ENCODE results near the gene MED1. TPM values are rescaled to one million over a fixed set of nuclear protein-coding genes. Genes with fewer than 3 reads are reported as not detected.

Gene MED1
- total and polyA plus RNA-seq, 7 donors = 4.2 to 22.5 (median 18.3) TPM

DNA sequence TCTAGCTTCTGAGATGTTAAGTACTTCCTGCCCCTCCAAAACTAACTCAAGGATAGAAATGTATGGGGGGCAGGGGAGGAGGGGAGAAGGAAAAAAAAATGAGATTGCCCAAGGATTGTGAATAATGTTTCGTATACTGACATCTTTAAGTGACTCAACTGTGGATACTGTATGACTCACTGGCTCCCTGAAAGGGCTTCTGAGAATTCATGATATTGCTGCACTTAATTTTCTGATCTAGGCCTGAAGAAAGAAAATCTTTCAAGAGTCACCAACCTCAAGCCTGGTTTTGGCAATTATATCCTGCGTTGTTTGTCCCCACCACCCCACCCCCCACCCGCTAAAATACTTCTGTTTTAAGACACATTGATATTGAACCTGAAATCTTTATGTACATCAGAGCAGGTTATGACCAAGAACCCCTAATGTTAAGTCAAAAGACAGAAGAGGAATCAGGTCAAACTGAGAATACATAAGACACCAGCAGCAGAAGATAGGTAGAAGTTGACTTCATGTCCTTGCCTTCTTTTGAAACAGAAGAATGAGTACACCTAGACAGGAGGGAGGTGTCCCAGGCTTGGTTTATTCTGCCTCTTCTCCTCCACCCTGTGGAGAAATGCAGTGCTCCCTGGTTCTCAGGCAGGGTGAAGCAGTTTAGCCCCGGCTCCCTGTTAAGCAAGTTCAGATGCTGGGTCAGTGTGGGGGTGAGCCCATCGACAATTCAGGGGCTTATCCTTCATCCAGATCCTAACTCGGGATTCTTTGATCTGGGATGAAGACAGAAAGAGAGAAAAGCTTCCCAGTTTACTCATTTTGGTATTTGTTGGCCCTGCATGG is 46.3 kb downstream of the MED1 start:
- Histone ChIP-seq H3K4me3 (no peak overlapping the region), H3K36me3 (peaks cover 1 to 45% (median 11%) of the 10 kb centered on the region in 4 donors), H3K27ac (no peak overlapping the region), H3K9me3 (no peaks in the 10 kb centered on the region), H3K27me3 (no peaks in the 10 kb centered on the region), H3K4me1 (peaks cover 0 to 14% (median 11%) of the 10 kb centered on the region in 4 donors)
- TF ChIP-seq, protein P1, sequence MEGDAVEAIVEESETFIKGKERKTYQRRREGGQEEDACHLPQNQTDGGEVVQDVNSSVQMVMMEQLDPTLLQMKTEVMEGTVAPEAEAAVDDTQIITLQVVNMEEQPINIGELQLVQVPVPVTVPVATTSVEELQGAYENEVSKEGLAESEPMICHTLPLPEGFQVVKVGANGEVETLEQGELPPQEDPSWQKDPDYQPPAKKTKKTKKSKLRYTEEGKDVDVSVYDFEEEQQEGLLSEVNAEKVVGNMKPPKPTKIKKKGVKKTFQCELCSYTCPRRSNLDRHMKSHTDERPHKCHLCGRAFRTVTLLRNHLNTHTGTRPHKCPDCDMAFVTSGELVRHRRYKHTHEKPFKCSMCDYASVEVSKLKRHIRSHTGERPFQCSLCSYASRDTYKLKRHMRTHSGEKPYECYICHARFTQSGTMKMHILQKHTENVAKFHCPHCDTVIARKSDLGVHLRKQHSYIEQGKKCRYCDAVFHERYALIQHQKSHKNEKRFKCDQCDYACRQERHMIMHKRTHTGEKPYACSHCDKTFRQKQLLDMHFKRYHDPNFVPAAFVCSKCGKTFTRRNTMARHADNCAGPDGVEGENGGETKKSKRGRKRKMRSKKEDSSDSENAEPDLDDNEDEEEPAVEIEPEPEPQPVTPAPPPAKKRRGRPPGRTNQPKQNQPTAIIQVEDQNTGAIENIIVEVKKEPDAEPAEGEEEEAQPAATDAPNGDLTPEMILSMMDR (IDR thresholded peaks at IDR 0.05) = no peak
- no peak for TF ChIP-seq EP300 (IDR thresholded peaks at IDR 0.05)
- no peak for TF ChIP-seq POLR2AphosphoS5 (IDR thresholded peaks at IDR 0.05)
- intact Hi-C loops (cut with DNase I) = loop anchor here (5.0 kb wide), 1 partner anchor 207 kb away; the partner anchor contains the start of gene CACNB1
- 65 to 73% methylated on average over 6 of the region's 6 CpGs for WGBS, 2 donors
- DNase-seq = no peak

- Histone ChIP-seq H3K27me3 (no peaks in the 10 kb centered on the region), H3K9me3 (no peaks in the 10 kb centered on the region), H3K4me1 (peaks cover 0 to 30% (median 22%) of the 10 kb centered on the region in 4 donors), H3K36me3 (peaks cover 0 to 28% (median 0%) of the 10 kb centered on the region in 4 donors), H3K4me3 (no peak overlapping the region), H3K27ac (no peak overlapping the region)
- DNase-seq = no peak
- TF ChIP-seq, protein P1 (IDR thresholded peaks at IDR 0.05) = no peak
- TF ChIP-seq POLR2AphosphoS5 (IDR thresholded peaks at IDR 0.05) (no peak), POLR2A (IDR thresholded peaks at IDR 0.05) (no peak), EP300 (IDR thresholded peaks at IDR 0.05) (no peak)
- 80 to 88% methylated on average over 22 of the region's 22 CpGs for WGBS, 2 donors
- intact Hi-C loops (cut with DNase I) = loop anchor here (5.0 kb wide), 1 partner anchor 206 kb away; the partner anchor contains the start of gene CACNB1
These were observed 48.0 kb downstream of the MED1 start for GRCh38 chr17:39402890-39403605.

DNA sequence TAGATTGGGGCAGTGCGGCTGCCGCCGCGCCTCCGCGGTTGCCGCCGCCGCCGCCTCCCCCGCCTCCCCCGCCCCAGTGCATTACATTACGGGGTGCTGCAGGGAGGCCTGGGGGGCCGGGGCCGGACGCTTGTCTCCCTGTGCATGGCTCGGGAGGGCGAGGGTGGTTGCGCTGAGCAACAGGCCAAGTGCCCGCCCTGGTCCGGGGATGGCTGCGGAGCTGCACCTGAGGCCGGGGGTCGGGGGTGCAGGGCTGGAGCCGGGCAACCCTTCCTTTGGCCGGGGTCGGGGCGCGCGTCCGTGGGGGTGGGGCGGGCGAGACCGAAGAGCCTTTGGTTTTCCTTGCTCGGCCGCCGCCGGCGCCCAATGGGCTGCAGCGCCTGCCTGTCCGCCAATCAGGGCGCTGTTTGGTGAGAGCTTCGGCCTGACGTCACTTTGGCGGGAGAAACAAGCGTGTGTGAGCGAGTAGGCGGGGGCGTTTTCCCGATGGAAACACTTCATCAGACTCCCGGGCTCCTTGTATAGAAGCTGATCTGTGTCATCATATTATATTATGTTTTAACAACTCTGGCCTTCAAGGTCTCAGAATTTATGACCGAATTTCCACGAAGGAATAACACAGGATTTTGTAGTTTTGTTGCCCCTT is 48.7 kb downstream of the MED1 start:
- H3K4me3 ChIP-seq = peak overlapping the region; percentile 78 to 98 (median 94)
- DNase-seq = peak; percentile 96
- TF ChIP-seq POLR2A (IDR thresholded peaks at IDR 0.05) (no peak), EP300 (IDR thresholded peaks at IDR 0.05) (no peak), POLR2AphosphoS5 (IDR thresholded peaks at IDR 0.05) (no peak)
- intact Hi-C loops (cut with DNase I) = loop anchor here (5.0 kb wide), 1 partner anchor 205 kb away; the partner anchor contains the start of gene CACNB1
- H3K27me3 ChIP-seq = no peaks in the 10 kb centered on the region
- peaks cover 0 to 30% (median 22%) of the 10 kb centered on the region in 4 donors for H3K4me1 ChIP-seq
- 1% methylated on average over 53 of the region's 53 CpGs for WGBS, 2 donors
- peaks cover 0 to 21% (median 0%) of the 10 kb centered on the region in 4 donors for H3K36me3 ChIP-seq
- H3K27ac ChIP-seq = peak overlapping the region; percentile 90 to 94 (median 91)
- H3K9me3 ChIP-seq = no peaks in the 10 kb centered on the region

DNA sequence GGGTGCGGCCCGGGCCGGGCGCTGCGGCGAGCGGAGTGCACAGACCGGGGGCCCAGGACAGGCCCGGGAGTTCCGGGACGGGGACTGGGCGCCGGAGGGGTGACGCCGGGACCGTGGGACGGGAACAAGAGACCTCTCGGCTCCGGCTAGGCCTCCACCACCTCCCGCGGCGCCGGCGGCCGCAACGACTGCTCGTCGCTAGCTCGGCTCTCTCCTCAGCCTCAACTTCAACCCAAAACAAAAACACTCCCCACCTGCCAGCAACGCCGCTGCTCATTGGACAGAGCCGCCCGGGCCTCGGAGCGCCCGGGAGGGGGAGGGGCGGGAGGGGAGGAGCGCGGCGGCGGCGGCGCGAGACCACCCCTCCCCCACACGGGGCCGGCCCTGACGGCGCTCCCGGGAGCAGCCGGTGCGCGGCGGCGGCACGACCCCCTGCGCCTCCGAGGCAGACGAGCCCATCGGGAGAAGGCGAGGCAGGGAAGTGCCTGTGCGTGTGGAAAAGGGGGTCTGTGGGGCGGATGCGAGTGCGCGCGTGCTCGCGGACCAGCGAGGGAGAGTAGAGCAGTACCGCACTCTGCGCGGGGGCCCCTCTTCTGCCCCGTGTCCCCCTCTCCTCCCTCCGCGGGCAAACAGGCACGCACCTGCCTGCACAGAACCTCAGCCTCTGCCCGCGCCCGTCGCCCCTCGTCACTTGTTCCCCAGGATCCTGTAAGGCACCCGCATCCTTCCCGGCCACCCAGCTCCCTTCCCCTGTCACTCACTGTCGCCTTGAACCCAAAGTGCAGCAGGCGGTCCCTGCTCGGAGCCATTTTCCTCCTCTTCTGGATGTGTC is 49.4 kb downstream of the MED1 start, which contains the start of gene FBXL20:
TSS of gene FBXL20 (minus strand) at position 215 of the 832 bp plus-strand sequence. CDS start 224 bp downstream, outside the sequence.
- Histone ChIP-seq H3K27ac (peak within 1 kb of the TSS; percentile 90 to 94 (median 91)), H3K27me3 (no peaks in the 10 kb centered on the region), H3K4me3 (peak within 1 kb of the TSS; percentile 78 to 98 (median 94)), H3K36me3 (peaks cover 0 to 15% (median 0%) of the 10 kb centered on the region in 4 donors), H3K4me1 (peaks cover 0 to 30% (median 22%) of the 10 kb centered on the region in 4 donors), H3K9me3 (no peaks in the 10 kb centered on the region)
- peak; percentile 96 for DNase-seq
- 0% methylated on average over 85 to 86 of the region's 86 CpGs for WGBS, 2 donors
- intact Hi-C loops (cut with DNase I) = loop anchor here (2.0 to 5.0 kb wide), 2 partner anchors 59 to 204 kb away; partner anchors contain the start of genes CACNB1 and CDK12
- TF ChIP-seq POLR2AphosphoS5 (IDR thresholded peaks at IDR 0.05) (peak; percentile 77 to 97 (median 91)), EP300 (IDR thresholded peaks at IDR 0.05) (no peak), POLR2A (IDR thresholded peaks at IDR 0.05) (peak; percentile 65 to 77)
- TF ChIP-seq, protein P1 (IDR thresholded peaks at IDR 0.05) = no peak
